K562 (cell line): ENCODE results near the gene TMEM69. TPM values are rescaled to one million over a fixed set of nuclear protein-coding genes. Genes with fewer than 3 reads are reported as not detected.
A peak's percentile ranks its signal among the peaks of the same experiment; 100 is the strongest.

ENCODE experiments used
- CBFA2T3 ChIP-seq: fragments of 450-650 bp; IDR thresholded peaks from 2 replicates; pipeline ENCODE4 v1.6.1; 2017
- CSDE1 ChIP-seq, 2 experiments: fragments of 450-650 bp; IDR thresholded peaks; 2 replicates each; pipeline ENCODE4 v1.6.1; 2016; ENCODE audit warnings: mild to moderate bottlenecking in 1 of 2
- ELF4 ChIP-seq: fragments of 450-650 bp; formaldehyde crosslinking; IDR thresholded peaks from 2 replicates; pipeline ENCODE4 v1.4.0; 2022; ENCODE audit warnings: missing genetic modification characterization
- ETV5 ChIP-seq: sonication (generic); formaldehyde crosslinking; IDR thresholded peaks from 2 replicates; pipeline ENCODE4 v1.4.0; 2020; ENCODE audit warnings: low read depth, mild to moderate bottlenecking, missing genetic modification reagents
- GTF2F1 ChIP-seq: IDR thresholded peaks from 2 replicates; pipeline ENCODE4 v1.6.1; 2011; ENCODE audit warnings: low read depth, low read length, improper control_type of control experiment
- MTA2 ChIP-seq: fragments of 450-650 bp; IDR thresholded peaks from 2 replicates; pipeline ENCODE4 v1.6.1; 2016; ENCODE audit warnings: low read depth
- NELFE ChIP-seq: IDR thresholded peaks from 2 replicates; pipeline ENCODE4 v1.6.1; 2011; ENCODE audit warnings: mild to moderate bottlenecking; ENCODE audit not compliant: insufficient read depth, insufficient read length
- NEUROD1 ChIP-seq: fragments of 150-350 bp; IDR thresholded peaks from 2 replicates; pipeline ENCODE4 v1.6.1; 2014; ENCODE audit warnings: borderline replicate concordance, low read length, low read depth; ENCODE audit not compliant: partially characterized antibody
- PHF20 ChIP-seq: fragments of 450-650 bp; IDR thresholded peaks from 2 replicates; pipeline ENCODE4 v1.6.1; 2018; ENCODE audit not compliant: partially characterized antibody
- RB1 ChIP-seq: fragments of 450-650 bp; IDR thresholded peaks from 2 replicates; pipeline ENCODE4 v1.6.1; 2017; ENCODE audit warnings: low read depth, mild to moderate bottlenecking
- RCOR1 ChIP-seq, 2 experiments: IDR thresholded peaks; 2 replicates each; pipeline ENCODE4 v1.6.1; 2012; ENCODE audit warnings: low read depth in 2 of 2, low read length in 2 of 2, borderline replicate concordance in 1 of 2, improper control_type of control experiment in 1 of 2
- SIN3A ChIP-seq, 2 experiments: fragments of 150-350 bp in 1 of 2; IDR thresholded peaks; 2 replicates each; pipeline ENCODE4 v1.6.1; 2011 to 2016; ENCODE audit warnings: borderline replicate concordance in 2 of 2, low read depth in 2 of 2, low read length in 2 of 2, mild to moderate bottlenecking in 2 of 2, moderate library complexity in 2 of 2; ENCODE audit not compliant: control insufficient read depth in 1 of 2
- SMARCA5 ChIP-seq: fragments of 450-650 bp; IDR thresholded peaks from 2 replicates; pipeline ENCODE4 v1.6.1; 2016
- SNRNP70 ChIP-seq: fragments of 200-400 bp; formaldehyde crosslinking; optimal IDR thresholded peaks from 2 replicates; pipeline ENCODE3; 2017; ENCODE audit warnings: low read depth, low read length
- SREBF1 ChIP-seq: fragments of 150-350 bp; IDR thresholded peaks from 2 replicates; pipeline ENCODE4 v1.6.1; 2014; ENCODE audit warnings: antibody characterized with exemption, low read depth, low read length, borderline replicate concordance
- STAT5B ChIP-seq: fragments of 250-450 bp; sonication (Bioruptor Pico); IDR thresholded peaks from 2 replicates; pipeline ENCODE4 v1.8.0; 2021; ENCODE audit warnings: mild to moderate bottlenecking, inconsistent platforms
- TCF7L2 ChIP-seq: fragments of 150-350 bp; IDR thresholded peaks from 2 replicates; pipeline ENCODE4 v1.6.1; 2016; ENCODE audit warnings: low read depth, mild to moderate bottlenecking, low read length, moderate library complexity
- ZNF408 ChIP-seq: fragments of 250-450 bp; sonication (Bioruptor Pico); IDR thresholded peaks from 2 replicates; pipeline ENCODE4 v1.4.0; 2020; ENCODE audit warnings: low read depth, mild to moderate bottlenecking, moderate library complexity
- ZNF436 ChIP-seq: fragments of 250-450, 450-650 bp; sonication (Bioruptor Pico); formaldehyde crosslinking; IDR thresholded peaks from 2 replicates; pipeline ENCODE4 v1.7.0; 2020; ENCODE audit warnings: mild to moderate bottlenecking
- ZNF668 ChIP-seq: fragments of 250-450 bp; sonication (Bioruptor Pico); IDR thresholded peaks from 2 replicates; pipeline ENCODE4 v1.8.0; 2022; ENCODE audit warnings: mild to moderate bottlenecking, inconsistent platforms
- polyA plus RNA-seq, 8 experiments: library from polyadenylated mRNA; depleted of rRNA in 4 of 8; stranded (reverse) in 5 of 8; unstranded in 3 of 8; fragments of >200 nt; fragmentation: Nextera tagmentation in 2 of 8; fragmentation: Illumina TruSeq in 1 of 8; extraction: Ambion mirVana in 2 of 8; extraction: Trizol in 1 of 8; gene quantifications; 2 replicates each; pipeline versions ENCODE4 v1.2.1 to v1.2.3, GENCODE V29; 2011 to 2014; ENCODE audit warnings: inconsistent platforms in 1 of 8, missing spikeins in 1 of 8
- total RNA-seq, 7 experiments: library from RNA; depleted of rRNA in 6 of 7; stranded (reverse); fragments of >200 nt in 6 of 7; fragmentation: Illumina TruSeq in 2 of 7; extraction: Trizol in 2 of 7; gene quantifications; 2 replicates each; pipeline versions ENCODE4 v1.2.1 to v1.2.3, GENCODE V29; 2011 to 2021; ENCODE audit warnings: low replicate concordance in 1 of 7
- TF ChIP-seq, protein P1 (sequence below): fragments of 450-650 bp; IDR thresholded peaks from 2 replicates; pipeline ENCODE4 v1.6.1; 2016; ENCODE audit warnings: missing biosample characterization, missing genetic modification characterization
- TF ChIP-seq, protein P2 (sequence below): sonication (generic); formaldehyde crosslinking; IDR thresholded peaks from 2 replicates; pipeline ENCODE4 v1.8.0; 2022; ENCODE audit warnings: mild to moderate bottlenecking, low read depth, missing genetic modification reagents
- TF ChIP-seq, protein P3 (sequence below): fragments of 250-450 bp; sonication (Bioruptor Pico); IDR thresholded peaks from 2 replicates; pipeline ENCODE4 v1.8.0; 2021; ENCODE audit warnings: moderate library complexity, mild to moderate bottlenecking, inconsistent platforms
- TF ChIP-seq, protein P4 (sequence below): sonication (generic); formaldehyde crosslinking; IDR thresholded peaks from 2 replicates; pipeline ENCODE4 v1.5.0; 2020; ENCODE audit warnings: missing genetic modification reagents
- TF ChIP-seq, protein P5 (sequence below): fragments of 250-450 bp; sonication (Bioruptor Pico); IDR thresholded peaks from 2 replicates; pipeline ENCODE4 v1.8.0; 2021; ENCODE audit warnings: moderate library complexity, mild to moderate bottlenecking, inconsistent platforms

The TMEM69 gene
- total and polyA plus RNA-seq, 9 of the 15 experiments (the other 6 are each of a cell fraction or from before 2014, with no cell fraction given), result 47.3 to 248 (median 103) TPM

DNA sequence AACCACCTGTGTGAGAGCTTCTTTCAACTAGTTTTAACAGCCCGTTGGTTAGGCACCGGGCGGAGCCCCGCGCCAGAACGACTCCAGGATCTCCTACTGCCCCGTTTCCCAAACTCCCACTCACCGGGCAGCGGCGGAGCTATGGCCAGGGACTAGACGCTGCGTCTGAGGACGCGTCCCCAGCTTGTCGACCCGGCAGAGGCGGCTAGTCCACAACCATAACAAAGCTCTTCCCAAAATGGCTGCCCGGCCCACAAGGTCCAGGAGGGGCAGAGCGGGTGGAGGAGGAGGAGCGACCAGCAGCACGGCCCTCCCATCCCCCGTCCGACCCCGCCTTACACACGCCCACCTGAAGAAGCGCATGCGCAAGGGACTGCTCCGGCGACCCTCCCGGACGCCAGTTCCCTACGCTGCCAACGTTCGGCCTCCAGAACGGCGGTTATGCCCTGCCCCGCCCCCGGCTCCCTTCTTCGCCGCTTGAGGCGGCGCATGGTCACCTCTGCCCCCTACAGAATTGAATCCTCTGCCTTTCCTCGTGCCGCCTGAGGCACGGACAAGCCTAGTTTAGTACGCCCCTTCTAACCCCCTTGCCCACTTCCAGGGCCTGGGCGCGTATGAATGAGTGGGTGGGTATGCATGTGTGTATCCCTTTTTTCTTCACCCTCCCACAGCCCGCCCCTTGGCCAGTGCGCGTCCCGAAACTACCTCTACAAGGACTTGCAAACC, 1.5 kb upstream of the TMEM69 start, which contains the start of gene GPBP1L1 (continued):
- TF ChIP-seq ETV5 (CRISPR knock-in tag) (peak; percentile 53; the same call in 1 of the 2 replicates), ZNF408 (CRISPR knock-in tag) (no peak), CSDE1 (IDR thresholded peaks at IDR 0.05) (no peak), MTA2 (no peak), SMARCA5 (no peak), RCOR1 (IDR thresholded peaks at IDR 0.05; ENCODE audit: borderline replicate concordance in 1 of 2, low read depth in 2 of 2, low read length in 2 of 2) (no peak), RB1 (peak; percentile 2; the same call in 1 of the 2 replicates), ZNF668 (CRISPR knock-in tag) (no peak), NEUROD1 (peak; percentile 59), ZNF436 (CRISPR knock-in tag) (peak; percentile 36; the same call in 1 of the 2 replicates), PHF20 (peak; percentile 19), GTF2F1 (no peak; the same call in 1 of the 2 replicates), SREBF1 (no peak), STAT5B (CRISPR knock-in tag) (no peak), TCF7L2 (no peak), ELF4 (no peak), CBFA2T3 (peak; percentile 15; the same call in 1 of the 2 replicates), SIN3A (IDR thresholded peaks at IDR 0.05; ENCODE audit: borderline replicate concordance in 2 of 2, control insufficient read depth in 1 of 2, low read depth in 2 of 2, low read length in 2 of 2) (peak; percentile 2 to 30; a peak in 3 of 4 replicates), NELFE (no peak), SNRNP70 (peak; percentile 54)
- TF ChIP-seq, protein P1, sequence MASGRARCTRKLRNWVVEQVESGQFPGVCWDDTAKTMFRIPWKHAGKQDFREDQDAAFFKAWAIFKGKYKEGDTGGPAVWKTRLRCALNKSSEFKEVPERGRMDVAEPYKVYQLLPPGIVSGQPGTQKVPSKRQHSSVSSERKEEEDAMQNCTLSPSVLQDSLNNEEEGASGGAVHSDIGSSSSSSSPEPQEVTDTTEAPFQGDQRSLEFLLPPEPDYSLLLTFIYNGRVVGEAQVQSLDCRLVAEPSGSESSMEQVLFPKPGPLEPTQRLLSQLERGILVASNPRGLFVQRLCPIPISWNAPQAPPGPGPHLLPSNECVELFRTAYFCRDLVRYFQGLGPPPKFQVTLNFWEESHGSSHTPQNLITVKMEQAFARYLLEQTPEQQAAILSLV (tag), result no peak
- TF ChIP-seq, protein P2, sequence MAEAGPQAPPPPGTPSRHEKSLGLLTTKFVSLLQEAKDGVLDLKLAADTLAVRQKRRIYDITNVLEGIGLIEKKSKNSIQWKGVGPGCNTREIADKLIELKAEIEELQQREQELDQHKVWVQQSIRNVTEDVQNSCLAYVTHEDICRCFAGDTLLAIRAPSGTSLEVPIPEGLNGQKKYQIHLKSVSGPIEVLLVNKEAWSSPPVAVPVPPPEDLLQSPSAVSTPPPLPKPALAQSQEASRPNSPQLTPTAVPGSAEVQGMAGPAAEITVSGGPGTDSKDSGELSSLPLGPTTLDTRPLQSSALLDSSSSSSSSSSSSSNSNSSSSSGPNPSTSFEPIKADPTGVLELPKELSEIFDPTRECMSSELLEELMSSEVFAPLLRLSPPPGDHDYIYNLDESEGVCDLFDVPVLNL, result peak; percentile 85
- TF ChIP-seq, protein P3, sequence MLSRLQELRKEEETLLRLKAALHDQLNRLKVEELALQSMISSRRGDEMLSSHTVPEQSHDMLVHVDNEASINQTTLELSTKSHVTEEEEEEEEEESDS (CRISPR knock-in tag), result no peak
- TF ChIP-seq, protein P4, sequence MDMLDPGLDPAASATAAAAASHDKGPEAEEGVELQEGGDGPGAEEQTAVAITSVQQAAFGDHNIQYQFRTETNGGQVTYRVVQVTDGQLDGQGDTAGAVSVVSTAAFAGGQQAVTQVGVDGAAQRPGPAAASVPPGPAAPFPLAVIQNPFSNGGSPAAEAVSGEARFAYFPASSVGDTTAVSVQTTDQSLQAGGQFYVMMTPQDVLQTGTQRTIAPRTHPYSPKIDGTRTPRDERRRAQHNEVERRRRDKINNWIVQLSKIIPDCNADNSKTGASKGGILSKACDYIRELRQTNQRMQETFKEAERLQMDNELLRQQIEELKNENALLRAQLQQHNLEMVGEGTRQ (CRISPR knock-in tag), result no peak
- TF ChIP-seq, protein P5, sequence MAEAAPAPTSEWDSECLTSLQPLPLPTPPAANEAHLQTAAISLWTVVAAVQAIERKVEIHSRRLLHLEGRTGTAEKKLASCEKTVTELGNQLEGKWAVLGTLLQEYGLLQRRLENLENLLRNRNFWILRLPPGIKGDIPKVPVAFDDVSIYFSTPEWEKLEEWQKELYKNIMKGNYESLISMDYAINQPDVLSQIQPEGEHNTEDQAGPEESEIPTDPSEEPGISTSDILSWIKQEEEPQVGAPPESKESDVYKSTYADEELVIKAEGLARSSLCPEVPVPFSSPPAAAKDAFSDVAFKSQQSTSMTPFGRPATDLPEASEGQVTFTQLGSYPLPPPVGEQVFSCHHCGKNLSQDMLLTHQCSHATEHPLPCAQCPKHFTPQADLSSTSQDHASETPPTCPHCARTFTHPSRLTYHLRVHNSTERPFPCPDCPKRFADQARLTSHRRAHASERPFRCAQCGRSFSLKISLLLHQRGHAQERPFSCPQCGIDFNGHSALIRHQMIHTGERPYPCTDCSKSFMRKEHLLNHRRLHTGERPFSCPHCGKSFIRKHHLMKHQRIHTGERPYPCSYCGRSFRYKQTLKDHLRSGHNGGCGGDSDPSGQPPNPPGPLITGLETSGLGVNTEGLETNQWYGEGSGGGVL (CRISPR knock-in tag), result no peak
